NT2/D1 (cell line): ENCODE measurements around the gene ADORA2A.

Experiments used
- SUZ12 ChIP-seq: IDR thresholded peaks from 2 replicates; pipeline ENCODE4 v1.6.1; 2011; ENCODE audit not compliant: insufficient read length, insufficient read depth; ENCODE audit errors: extremely low read depth
- ZNF274 ChIP-seq: IDR thresholded peaks from 2 replicates; pipeline ENCODE4 v1.6.1; 2011; ENCODE audit warnings: mild to moderate bottlenecking, low read depth, low read length

- TF ChIP-seq ZNF274: no peak
- no peak for TF ChIP-seq SUZ12
These were observed 38.2 kb downstream of the ADORA2A start for GRCh38 chr22:24465566-24465965.
